ENCODE measurements around the gene EIF2B2. TPM values are rescaled to one million over a fixed set of nuclear protein-coding genes. Genes with fewer than 3 reads are reported as not detected.
A peak's percentile ranks its signal among the peaks of the same experiment; 100 is the strongest.

EIF2B2 gene
- total RNA-seq = 10 to 100 TPM; 36.5 to 48.1 TPM
- long read RNA-seq, full-length matches to known transcripts = 37 of 44 reads
- long read RNA-seq, partial matches to known transcripts = 4 of 44 reads
- long read RNA-seq, other reads (novel, unspliced or antisense) = 3 of 44 reads

- intact Hi-C loops (cut with DNase I, micrococcal nuclease) = no loop called here
- ATAC-seq (peak; percentile 99), DNase-seq (peak; percentile 98)
Observed at GRCh38 chr14:75002392-75003249, at the start of gene EIF2B2. Gene EIF2B2 (plus strand): TSS chr14:75002921. CDS start chr14:75002991, 70 bp downstream.

GRCh38 chr14:74953686-74954085 lies 49.0 kb upstream of the EIF2B2 start:
- DNase-seq = no peak
- intact Hi-C loops (cut with DNase I, micrococcal nuclease) = no loop called here
- no peak for ATAC-seq

GRCh38 chr14:74954232-74954946 lies 48.3 kb upstream of the EIF2B2 start:
- ATAC-seq (no peak), DNase-seq (no peak)

GRCh38 chr14:74954947-74955228 lies 47.8 kb upstream of the EIF2B2 start:
- DNase-seq (no peak), ATAC-seq (no peak)
- intact Hi-C loops (cut with DNase I, micrococcal nuclease) = no loop called here

More at GRCh38 chr14:74954232-74954946, 48.3 kb upstream of the EIF2B2 start:
- intact Hi-C loops (cut with DNase I, micrococcal nuclease) = no loop called here

GRCh38 chr14:74955229-74956026 lies 47.3 kb upstream of the EIF2B2 start, which contains the start of gene PGF:
Gene PGF (minus strand): TSS chr14:74955597. CDS start chr14:74955242, 355 bp downstream.
- intact Hi-C loops (cut with DNase I, micrococcal nuclease) = no loop called here

GRCh38 chr14:74956027-74956279 lies 46.8 kb upstream of the EIF2B2 start:
- no peak for ATAC-seq
- intact Hi-C loops (cut with DNase I, micrococcal nuclease) = no loop called here

More at GRCh38 chr14:74955229-74956026, 47.3 kb upstream of the EIF2B2 start, which contains the start of gene PGF:
- ATAC-seq (peak; percentile 85), DNase-seq (peak; percentile 63 to 76)

GRCh38 chr14:74956280-74957072 lies 46.2 kb upstream of the EIF2B2 start:
- intact Hi-C loops (cut with DNase I, micrococcal nuclease) = no loop called here
- ATAC-seq (no peak), DNase-seq (no peak)

More at GRCh38 chr14:74956027-74956279, 46.8 kb upstream of the EIF2B2 start:
- no peak for DNase-seq

GRCh38 chr14:74959596-74960180 lies 43.0 kb upstream of the EIF2B2 start:
- ATAC-seq (no peak), DNase-seq (no peak)
- intact Hi-C loops (cut with DNase I, micrococcal nuclease) = no loop called here

GRCh38 chr14:74960736-74961135 lies 42.0 kb upstream of the EIF2B2 start:
- ATAC-seq (no peak), DNase-seq (no peak)
- intact Hi-C loops (cut with DNase I, micrococcal nuclease) = no loop called here

- no peak for ATAC-seq
Observed at GRCh38 chr14:74961238-74961911, 41.3 kb upstream of the EIF2B2 start.

GRCh38 chr14:74962046-74962445 lies 40.7 kb upstream of the EIF2B2 start:
- ATAC-seq = no peak
- intact Hi-C loops (cut with DNase I, micrococcal nuclease) = no loop called here
- DNase-seq = no peak

More at GRCh38 chr14:74961238-74961911, 41.3 kb upstream of the EIF2B2 start:
- intact Hi-C loops (cut with DNase I, micrococcal nuclease) = no loop called here
- DNase-seq = no peak

GRCh38 chr14:74962493-74962892 lies 40.2 kb upstream of the EIF2B2 start:
- ATAC-seq = no peak
- intact Hi-C loops (cut with DNase I, micrococcal nuclease) = no loop called here
- DNase-seq = no peak

- intact Hi-C loops (cut with DNase I, micrococcal nuclease) = no loop called here
- DNase-seq = no peak
- ATAC-seq = no peak
Observed at GRCh38 chr14:74963178-74963704, 39.5 kb upstream of the EIF2B2 start.

GRCh38 chr14:74963705-74964271 lies 38.9 kb upstream of the EIF2B2 start:
- no peak for ATAC-seq
- intact Hi-C loops (cut with DNase I, micrococcal nuclease) = no loop called here
- no peak for DNase-seq

- ATAC-seq = no peak
- intact Hi-C loops (cut with DNase I, micrococcal nuclease) = no loop called here
- no peak for DNase-seq
Observed at GRCh38 chr14:74964787-74965485, 37.8 kb upstream of the EIF2B2 start.

- ATAC-seq = no peak
- intact Hi-C loops (cut with DNase I, micrococcal nuclease) = no loop called here
- DNase-seq = no peak
Observed at GRCh38 chr14:74965486-74966153, 37.1 kb upstream of the EIF2B2 start.

Measured in left colon (tissue), 2 donors.